ENCODE measurements around the gene TNNC1.

The TNNC1 gene

DNA sequence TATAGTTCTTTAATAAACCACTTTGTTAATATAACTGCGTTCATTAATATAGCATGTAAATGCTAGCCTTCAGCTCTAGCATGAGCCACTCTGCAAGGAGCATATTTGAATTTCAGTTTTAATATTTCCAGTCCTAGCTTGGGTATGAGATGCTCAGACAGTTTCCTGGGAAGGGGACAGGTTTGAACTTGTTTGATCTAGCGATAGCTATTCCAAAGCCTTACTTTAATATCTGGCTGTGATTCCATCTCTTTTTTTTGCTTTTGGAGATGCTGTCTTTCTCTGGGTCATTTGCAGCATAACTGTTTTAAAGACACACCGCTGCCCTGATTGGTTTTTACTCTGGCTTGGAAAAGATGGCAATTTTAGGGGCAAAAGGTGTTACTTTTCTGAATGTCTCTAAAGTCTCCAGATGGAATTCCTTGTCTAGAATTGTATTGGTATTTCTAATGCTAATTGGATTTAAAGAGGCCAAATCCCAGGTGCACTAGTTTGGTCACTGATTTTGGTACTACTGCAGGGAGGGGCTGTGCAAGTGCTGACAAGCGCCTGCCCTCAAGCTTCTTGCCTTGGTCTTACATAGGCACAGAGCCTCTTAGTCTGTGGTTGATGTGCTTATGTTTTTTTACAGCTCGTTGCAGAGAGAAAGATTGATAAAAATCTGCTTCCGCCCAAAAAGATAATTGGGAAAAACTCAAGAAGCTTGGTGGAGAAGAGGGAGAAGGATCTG is 4.4 kb upstream of the TNNC1 start:
- Mint-ChIP-seq H3K4me1 (ENCODE audit: low read depth) (peaks cover 28% of the 10 kb centered on the region), H3K27me3 (ENCODE audit: low read depth) (no peaks in the 10 kb centered on the region), H3K36me3 (ENCODE audit: low read depth) (peaks cover 27% of the 10 kb centered on the region), H3K4me3 (no peak overlapping the region), H3K9me3 (no peaks in the 10 kb centered on the region), H3K27ac (no peak overlapping the region)
- DNase-seq (ENCODE audit: low spot score), result no peak

DNA sequence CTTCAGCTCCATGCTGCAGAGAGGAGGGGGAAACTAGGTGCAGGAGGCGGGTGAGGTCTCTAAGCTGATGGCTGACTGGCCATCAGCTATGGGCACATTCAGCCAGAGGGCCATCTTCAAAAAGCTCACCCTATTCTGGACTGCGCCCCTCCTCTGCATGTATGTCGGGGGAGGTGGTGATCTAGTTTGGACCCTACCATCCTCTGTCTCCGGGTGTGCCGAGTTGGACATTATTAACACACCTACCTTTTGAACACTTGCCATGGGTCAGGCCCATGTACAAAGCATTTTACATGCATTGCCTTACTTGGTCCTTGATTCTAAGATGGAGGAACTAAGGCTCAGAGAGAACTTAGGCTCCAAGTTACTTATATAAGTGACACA is 3.0 kb upstream of the TNNC1 start:
- Mint-ChIP-seq H3K27me3 (ENCODE audit: low read depth) (no peaks in the 10 kb centered on the region), H3K9me3 (no peaks in the 10 kb centered on the region), H3K4me1 (ENCODE audit: low read depth) (peaks cover 24% of the 10 kb centered on the region), H3K27ac (peak overlapping the region; percentile 57), H3K4me3 (peak overlapping the region; percentile 98), H3K36me3 (ENCODE audit: low read depth) (peaks cover 23% of the 10 kb centered on the region)
- DNase-seq (ENCODE audit: low spot score), result no peak

DNA sequence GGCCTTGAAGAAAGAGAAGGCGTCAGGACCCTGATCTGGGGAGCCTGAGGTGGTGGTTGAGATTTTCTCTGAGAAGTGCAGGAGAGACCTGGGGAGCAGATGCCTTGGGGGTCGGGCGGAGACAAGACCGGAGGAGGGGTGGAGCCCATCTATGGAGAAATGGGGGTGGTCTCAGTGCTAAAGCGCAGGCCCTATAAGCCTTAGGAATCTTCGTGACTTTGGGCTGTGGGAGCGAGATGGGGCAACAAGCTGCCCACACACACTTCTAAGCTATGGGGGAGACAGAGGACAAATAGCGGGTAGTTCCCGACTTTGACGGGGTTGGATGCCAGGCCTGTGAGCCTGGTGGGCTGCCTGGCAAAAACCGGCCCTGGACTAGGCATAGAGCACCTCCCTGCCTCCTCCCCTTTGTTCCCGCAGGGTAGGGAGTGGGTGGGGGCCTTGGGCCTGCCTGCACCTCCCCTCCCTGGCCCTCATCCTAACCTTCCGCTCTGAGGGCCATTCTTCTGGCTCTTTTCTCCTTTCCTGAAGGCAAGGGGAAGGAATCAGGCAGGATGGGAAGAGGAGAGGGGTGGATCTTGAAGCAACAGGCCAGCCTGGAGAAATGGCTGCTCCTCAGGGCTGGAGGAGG is 2.4 kb upstream of the TNNC1 start:
- DNase-seq (ENCODE audit: low spot score), result no peak
- H3K4me3 Mint-ChIP-seq, result peak overlapping the region; percentile 98
- no peaks in the 10 kb centered on the region for H3K9me3 Mint-ChIP-seq
- H3K27me3 Mint-ChIP-seq (ENCODE audit: low read depth), result no peaks in the 10 kb centered on the region
- H3K4me1 Mint-ChIP-seq (ENCODE audit: low read depth), result peaks cover 24% of the 10 kb centered on the region
- peak overlapping the region; percentile 93 for H3K27ac Mint-ChIP-seq
- peaks cover 23% of the 10 kb centered on the region for H3K36me3 Mint-ChIP-seq (ENCODE audit: low read depth)

DNA sequence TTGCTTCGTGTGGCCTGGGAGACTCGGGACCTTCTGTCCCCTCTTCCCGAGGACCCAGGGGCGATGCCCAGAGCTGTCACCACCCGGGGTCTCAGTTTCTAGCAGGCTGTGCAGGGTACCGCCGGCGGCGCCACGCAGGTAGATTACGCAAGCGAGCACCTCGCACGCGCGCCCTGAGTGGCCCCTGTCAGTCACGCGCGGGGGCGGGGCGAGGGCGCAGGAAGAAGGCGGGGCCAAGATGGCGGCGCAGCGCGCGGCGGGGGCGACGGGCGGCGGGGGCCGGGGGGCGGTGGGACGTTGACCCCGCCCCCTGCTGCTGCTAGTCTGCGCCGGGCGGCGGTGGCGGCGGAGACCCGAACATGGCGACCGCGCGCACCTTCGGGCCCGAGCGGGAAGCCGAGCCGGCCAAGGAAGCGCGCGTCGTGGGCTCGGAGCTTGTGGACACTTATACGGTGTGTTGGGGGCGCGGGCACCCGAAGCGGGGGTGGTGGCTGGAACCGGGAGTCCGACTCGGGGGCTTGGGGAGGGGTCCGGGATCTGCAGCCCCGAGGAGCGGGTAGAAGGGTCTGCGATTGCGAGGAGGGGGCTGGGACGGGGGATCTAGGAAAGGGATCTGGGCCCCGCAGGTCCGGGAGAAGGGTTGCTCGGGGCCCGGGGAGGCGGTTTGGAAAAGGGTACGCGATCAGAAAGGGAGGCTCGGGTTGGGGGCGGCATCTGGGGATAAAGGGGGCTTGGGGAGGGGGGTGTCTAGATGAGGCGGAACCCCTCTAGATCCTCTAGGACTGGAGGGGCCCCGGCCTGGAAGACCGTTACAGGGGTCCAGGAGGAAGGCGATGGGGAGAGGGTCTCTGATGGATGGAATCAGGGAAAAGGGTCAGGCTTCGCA is 1.7 kb upstream of the TNNC1 start, which contains the start of gene NISCH:
TSS of gene NISCH (plus strand) at position 322 of the 886 bp plus-strand sequence. CDS start at position 360, 38 bp downstream.
- Mint-ChIP-seq H3K27me3 (ENCODE audit: low read depth) (no peaks in the 10 kb centered on the region), H3K36me3 (ENCODE audit: low read depth) (peaks cover 20% of the 10 kb centered on the region), H3K27ac (peak within 1 kb of the TSS; percentile 93), H3K4me3 (peak within 1 kb of the TSS; percentile 98), H3K4me1 (ENCODE audit: low read depth) (peaks cover 24% of the 10 kb centered on the region), H3K9me3 (no peaks in the 10 kb centered on the region)
- peak; percentile 93 for DNase-seq (ENCODE audit: low spot score)

DNA sequence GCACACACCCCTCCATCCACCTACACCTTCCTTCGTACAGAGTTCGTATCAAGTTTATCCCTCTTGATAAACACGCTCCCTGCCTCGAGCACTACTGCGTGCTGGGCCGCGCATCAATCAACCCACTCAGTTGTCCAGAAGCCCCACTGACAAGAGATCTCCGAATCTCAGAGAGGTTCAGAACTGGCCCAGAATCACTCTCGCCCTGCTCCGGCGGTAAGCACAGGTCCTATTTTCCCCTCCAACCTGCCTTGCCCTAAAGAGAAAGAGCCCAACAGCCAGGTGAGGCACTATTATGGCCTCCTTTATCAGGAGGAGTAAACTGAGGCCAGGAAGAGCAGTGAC is 1.1 kb upstream of the TNNC1 start:
- H3K4me3 Mint-ChIP-seq, result peak overlapping the region; percentile 98
- peaks cover 24% of the 10 kb centered on the region for H3K4me1 Mint-ChIP-seq (ENCODE audit: low read depth)
- no peaks in the 10 kb centered on the region for H3K27me3 Mint-ChIP-seq (ENCODE audit: low read depth)
- peaks cover 18% of the 10 kb centered on the region for H3K36me3 Mint-ChIP-seq (ENCODE audit: low read depth)
- H3K9me3 Mint-ChIP-seq, result no peaks in the 10 kb centered on the region
- no peak for DNase-seq (ENCODE audit: low spot score)
- H3K27ac Mint-ChIP-seq, result peak overlapping the region; percentile 93

DNA sequence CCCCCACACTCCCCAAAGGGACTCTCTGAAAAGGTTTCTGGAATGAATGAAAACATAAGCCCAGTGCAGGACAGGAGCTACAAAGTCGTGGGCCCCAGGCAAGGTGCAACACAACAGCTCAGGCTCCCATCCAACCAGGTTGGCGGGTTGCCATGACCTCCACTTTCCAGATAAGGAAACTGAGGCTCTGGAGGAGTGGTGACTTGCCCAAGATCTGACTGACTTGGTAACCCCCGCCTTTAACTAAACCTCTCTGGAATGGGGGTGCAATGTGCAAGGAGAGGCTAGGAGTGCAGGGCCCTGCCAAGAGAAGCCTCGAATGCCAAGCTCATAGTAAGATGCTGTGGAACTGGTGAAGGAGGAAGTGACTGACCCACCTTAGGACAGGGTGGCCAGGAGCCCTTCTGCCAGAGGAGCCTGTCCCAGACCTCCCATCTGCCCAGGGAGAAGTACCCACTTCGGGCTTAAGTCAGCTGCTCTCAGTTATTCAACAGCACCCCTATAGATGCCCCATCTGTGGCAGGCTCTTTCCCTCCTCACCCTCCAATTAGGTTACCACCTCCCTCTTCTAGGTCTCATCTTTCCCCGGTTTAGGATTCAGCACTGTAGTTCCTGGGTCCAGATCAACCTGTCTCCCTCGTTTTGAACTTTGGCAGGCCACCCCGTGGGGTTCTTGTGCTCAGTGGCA is 553 bp upstream of the TNNC1 start:
- Mint-ChIP-seq H3K27ac (peak overlapping the region; percentile 93), H3K36me3 (ENCODE audit: low read depth) (peaks cover 18% of the 10 kb centered on the region), H3K4me1 (ENCODE audit: low read depth) (peaks cover 24% of the 10 kb centered on the region)

DNA sequence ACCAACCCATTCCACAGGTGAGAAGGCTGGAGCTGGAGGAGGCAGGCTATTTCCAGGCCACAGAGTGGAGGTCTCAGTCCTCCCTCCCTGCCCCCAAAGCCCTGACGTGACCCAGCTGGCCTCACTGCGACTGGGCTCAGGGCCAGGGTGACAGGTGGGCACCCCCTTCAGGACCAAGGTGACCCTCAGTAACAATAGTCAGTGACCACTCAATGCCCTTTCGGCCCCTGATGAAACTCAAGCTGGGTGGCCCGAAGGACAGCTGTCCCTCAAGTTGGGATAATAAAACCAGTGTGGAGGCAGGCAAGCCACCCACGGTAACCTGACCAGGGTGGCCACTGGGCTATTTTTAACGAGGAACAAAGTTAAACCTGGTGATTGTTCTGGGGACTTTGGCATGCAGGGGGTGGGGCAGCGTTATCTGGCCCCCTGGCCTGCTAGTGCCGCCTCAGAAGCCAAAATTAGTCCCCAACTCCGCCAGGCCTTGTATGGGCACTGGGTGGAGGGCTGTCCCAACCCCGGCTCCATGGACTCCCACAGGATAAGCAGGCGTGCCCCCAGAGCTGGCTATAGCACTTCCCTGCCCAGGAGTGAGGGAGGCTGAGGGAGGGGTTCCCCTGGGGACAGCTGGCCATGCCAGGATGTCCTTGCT is 1.1 kb downstream of the TNNC1 start:
- peaks cover 7% of the 10 kb centered on the region for H3K36me3 Mint-ChIP-seq (ENCODE audit: low read depth)
- peaks cover 24% of the 10 kb centered on the region for H3K4me1 Mint-ChIP-seq (ENCODE audit: low read depth)
- no peaks in the 10 kb centered on the region for H3K9me3 Mint-ChIP-seq
- no peak overlapping the region for H3K27ac Mint-ChIP-seq
- no peak for DNase-seq (ENCODE audit: low spot score)
- no peak overlapping the region for H3K4me3 Mint-ChIP-seq
- H3K27me3 Mint-ChIP-seq (ENCODE audit: low read depth), result no peaks in the 10 kb centered on the region

More for the DNA sequence above, 553 bp upstream of the TNNC1 start:
- no peak for DNase-seq (ENCODE audit: low spot score)
- no peaks in the 10 kb centered on the region for H3K9me3 Mint-ChIP-seq
- H3K4me3 Mint-ChIP-seq, result peak overlapping the region; percentile 98
- H3K27me3 Mint-ChIP-seq (ENCODE audit: low read depth), result no peaks in the 10 kb centered on the region

DNA sequence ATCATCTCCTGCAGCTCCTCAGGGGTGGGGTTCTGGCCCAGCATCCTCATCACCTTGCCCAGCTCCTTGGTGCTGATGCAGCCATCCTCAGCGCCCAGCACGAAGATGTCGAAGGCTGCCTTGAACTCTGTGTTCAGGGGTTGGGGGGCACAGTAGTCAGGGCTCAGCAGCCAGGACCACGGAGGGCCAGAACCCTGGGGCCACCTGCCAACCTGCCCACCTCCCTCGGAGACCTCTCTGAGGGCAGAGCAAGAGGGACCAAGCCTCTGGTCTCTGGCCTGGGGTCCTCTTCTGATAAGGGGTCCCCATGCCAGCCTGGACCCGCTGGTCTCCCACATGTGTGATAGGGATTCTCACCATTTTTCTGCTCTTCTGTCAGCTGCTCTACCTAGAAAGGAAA is 1.7 kb downstream of the TNNC1 start:
- Mint-ChIP-seq H3K27ac (no peak overlapping the region), H3K4me1 (ENCODE audit: low read depth) (peaks cover 21% of the 10 kb centered on the region), H3K4me3 (no peak overlapping the region), H3K9me3 (no peaks in the 10 kb centered on the region), H3K27me3 (ENCODE audit: low read depth) (no peaks in the 10 kb centered on the region), H3K36me3 (ENCODE audit: low read depth) (peaks cover 4% of the 10 kb centered on the region)
- no peak for DNase-seq (ENCODE audit: low spot score)

DNA sequence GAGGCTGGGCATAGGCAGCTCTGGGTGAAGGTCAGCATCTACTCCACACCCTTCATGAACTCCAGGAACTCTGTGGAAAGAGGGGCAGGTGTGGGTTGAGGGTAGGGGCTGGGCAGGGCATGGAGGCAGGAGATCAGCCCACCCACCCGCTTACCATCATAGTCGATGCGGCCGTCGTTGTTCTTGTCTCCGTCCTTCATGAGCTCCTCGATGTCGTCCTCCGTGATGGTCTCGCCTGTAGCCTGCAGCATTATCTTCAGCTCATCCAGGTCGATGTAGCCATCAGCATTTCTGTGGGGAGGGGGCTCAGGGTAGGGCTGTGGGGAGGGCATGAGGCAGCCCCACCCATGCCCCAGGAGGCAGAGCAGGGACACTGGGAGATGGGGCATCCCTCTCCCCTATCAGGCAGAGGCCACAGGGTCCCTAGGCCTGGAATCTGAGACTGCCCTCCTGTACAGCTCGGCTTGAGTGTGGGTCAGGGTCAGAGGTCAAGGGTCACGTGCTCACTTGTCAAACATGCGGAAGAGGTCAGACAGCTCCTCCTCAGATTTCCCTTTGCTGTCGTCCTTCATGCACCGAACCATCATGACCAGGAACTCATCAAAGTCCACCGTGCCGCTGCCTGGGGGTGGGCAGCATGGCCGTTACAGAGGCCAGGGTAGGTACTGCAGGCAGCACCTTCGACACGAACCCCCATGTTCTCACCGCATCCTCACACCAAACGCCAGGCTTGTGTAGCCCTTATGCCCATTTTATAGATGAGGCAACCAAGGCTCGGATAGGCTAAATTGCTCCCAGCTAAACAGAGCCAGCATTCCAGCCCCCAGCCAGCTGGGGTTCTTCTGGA is 2.4 kb downstream of the TNNC1 start:
- Mint-ChIP-seq H3K9me3 (no peaks in the 10 kb centered on the region), H3K27ac (no peak overlapping the region)

DNA sequence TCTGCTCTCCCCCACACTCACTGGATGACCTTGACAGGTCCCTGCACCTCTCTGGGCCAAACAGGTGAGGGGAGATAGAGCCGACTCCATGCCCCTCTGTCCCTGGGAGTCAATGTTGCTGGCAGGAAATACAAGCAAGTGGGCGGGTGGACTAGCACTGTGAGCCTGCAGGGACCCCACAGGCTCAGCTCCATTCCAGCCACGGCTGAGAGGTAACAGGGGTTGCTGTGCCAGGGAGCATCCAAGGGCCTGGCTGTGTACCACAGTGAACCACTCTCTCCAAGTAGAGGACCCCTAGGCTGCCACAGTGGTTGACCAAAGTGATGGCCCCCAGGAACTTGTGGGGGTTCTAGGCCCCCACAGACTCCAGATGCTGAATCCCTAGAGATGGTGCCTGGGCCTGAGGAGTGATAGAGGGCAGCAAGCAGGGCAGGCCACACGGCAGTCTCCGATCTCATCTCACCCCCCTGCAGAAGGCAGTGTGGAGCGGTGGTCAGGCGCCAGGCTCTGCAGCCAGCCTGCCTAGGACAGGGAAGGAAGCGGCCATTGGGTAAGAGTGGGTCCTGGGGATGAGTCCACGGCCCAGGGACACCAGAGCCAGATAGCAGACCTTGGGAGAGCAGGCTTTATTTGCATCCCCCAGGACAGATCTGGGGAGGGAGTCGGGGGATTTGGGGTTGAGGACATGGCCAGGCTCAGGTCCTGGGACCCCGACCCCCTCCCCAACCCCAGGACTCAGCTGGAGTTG is 3.2 kb downstream of the TNNC1 start:
- Mint-ChIP-seq H3K9me3 (no peaks in the 10 kb centered on the region), H3K27me3 (ENCODE audit: low read depth) (no peaks in the 10 kb centered on the region), H3K4me3 (no peak overlapping the region), H3K27ac (no peak overlapping the region), H3K4me1 (ENCODE audit: low read depth) (peaks cover 13% of the 10 kb centered on the region), H3K36me3 (ENCODE audit: low read depth) (no peaks in the 10 kb centered on the region)
- no peak for DNase-seq (ENCODE audit: low spot score)

More for the DNA sequence above, 2.4 kb downstream of the TNNC1 start:
- H3K4me1 Mint-ChIP-seq (ENCODE audit: low read depth), result peaks cover 18% of the 10 kb centered on the region
- no peak for DNase-seq (ENCODE audit: low spot score)
- H3K4me3 Mint-ChIP-seq, result no peak overlapping the region
- no peaks in the 10 kb centered on the region for H3K36me3 Mint-ChIP-seq (ENCODE audit: low read depth)
- no peaks in the 10 kb centered on the region for H3K27me3 Mint-ChIP-seq (ENCODE audit: low read depth)

DNA sequence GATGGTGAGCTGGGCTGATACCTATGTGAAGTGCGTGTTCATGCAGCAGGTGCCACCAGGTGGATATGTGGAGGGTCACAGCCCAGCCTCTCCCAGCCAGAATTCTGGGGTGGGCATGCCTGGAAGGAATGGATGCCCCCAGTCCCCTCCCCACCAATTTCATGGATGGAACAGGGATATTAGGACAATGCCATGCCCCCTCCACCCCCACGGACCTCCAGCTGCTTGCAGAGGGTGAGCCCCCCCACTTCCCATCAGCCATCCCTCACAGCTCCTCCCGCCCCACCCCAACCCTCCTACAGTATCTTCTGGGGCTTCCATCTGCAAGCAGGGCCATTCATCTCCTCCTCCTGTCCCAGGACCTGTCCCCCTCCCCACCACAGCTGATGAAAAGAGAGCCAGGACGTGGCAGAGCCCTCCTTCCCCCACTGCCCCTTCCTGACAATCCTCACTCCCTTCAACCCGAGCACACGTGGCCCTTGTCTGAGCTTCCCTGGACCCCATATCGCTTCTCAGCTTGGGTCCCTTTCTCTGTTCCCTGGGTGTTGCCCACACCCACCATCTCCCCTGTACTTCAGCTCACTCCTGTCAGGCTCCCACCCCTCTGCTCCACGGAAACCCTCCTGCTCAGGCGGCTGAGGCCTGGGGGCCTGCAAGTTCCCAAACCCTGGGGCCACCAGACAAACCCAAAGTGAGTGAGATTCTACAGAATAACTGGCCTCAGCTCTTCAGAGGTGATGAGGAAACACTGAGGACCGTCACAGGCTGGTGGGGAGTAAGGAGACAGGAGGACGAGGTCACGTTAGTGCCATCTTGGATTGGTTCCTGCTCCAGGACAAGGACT is 6.1 kb downstream of the TNNC1 start:
- H3K27ac Mint-ChIP-seq, result peak overlapping the region; percentile 68

More for the DNA sequence above, 6.1 kb downstream of the TNNC1 start:
- Mint-ChIP-seq H3K9me3 (no peaks in the 10 kb centered on the region), H3K4me1 (ENCODE audit: low read depth) (peaks cover 11% of the 10 kb centered on the region), H3K36me3 (ENCODE audit: low read depth) (no peaks in the 10 kb centered on the region), H3K4me3 (no peak overlapping the region), H3K27me3 (ENCODE audit: low read depth) (no peaks in the 10 kb centered on the region)
- no peak for DNase-seq (ENCODE audit: low spot score)
